ENCODE measurements around the gene UST.
"Not testable (repeated sequence)": the region's sequence is repeated elsewhere in the genome, so short reads cannot be mapped to it uniquely, and the experiment has no call there.

Gene UST

DNA sequence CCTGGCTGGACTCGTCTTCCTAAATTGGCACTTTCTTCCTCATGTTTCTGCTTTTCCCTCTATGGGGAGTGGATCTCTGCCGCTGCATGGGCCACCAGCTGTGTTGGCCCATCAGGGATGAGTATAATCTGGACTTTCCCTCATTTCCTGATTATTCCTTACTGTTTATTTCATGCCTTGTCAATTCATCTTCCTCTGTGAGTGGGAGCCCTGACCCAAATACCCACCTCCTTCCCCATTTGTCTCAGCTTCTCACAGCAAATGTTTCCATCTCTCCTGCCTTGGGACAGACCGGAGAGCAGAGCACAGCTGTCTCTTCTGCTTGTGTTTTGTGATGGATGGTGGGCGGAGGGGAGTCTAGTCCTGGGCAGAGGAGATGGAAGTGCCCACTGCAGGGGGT lies 212.7 kb downstream of the UST start:
- DNase-seq = no peak

DNA sequence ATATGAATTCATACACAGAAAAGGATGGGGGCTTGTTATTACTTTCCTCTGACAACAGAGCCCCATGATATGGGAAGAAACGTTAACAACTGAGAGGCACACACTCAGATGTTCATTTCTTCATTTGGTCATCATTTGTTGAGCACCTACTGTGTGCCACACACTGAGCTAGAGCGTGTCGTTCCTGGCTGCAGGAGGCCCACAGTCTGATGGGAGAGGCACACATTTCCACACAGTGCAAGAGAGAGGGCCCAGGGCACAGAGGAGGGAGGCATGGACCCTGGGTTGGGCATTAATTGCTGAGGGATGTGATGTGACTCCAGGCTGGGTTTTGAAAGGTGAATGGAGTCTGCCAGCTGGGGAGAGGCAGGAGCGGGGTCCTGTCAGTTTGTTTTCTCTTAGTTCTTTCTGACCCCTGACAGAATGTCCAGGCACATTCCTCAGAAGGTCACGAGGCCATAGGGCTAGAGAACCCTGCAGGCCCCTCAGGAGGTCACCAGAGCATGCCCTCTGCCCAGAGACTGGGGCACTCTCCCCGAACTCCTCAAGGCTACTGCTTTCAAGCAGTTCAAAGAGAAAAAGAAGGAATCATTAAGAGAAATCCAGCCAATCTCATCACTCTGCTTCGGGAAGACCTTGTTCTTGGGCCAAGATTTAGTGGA lies 216.2 kb downstream of the UST start:
- DNase-seq = no peak

DNA sequence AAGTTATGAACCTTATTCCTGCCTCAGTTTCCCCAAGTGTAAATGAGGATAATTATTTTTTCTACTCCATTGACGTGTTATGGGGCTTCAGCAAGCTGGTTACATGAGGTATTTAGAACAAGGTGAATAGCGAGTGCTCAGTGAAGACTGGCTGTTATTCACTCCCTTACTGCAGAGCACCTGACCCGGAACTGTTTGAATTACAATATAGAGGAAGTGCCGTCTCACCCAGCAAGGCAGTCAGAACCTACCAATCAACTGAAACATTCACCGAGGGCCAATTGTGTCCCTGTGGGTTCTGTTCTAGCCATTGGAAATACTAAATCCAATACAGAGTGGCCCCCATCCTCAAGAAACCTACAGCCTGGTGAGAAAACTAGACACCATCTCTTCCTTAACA lies 216.9 kb downstream of the UST start:
- no peak for DNase-seq

DNA sequence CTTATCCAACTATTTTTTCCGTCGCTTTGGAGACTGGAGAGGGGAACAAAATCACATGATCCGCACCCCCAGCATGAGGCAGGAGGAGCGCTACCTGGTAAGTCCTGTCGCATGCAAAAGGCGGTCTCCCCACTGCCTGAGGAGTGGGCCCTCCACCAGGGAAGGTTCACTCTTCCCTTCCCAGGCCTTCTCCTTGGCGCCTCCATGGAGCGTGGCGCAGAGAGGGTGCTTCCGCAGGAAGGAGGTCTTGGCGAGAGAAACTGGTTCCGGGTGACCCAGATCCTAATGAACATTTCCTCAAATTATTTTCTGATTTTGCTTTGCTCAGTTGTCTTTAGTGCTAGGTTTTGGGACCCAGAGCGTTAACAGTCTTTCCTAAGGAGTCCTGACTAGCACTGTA lies 217.6 kb downstream of the UST start:
- no peak for DNase-seq

DNA sequence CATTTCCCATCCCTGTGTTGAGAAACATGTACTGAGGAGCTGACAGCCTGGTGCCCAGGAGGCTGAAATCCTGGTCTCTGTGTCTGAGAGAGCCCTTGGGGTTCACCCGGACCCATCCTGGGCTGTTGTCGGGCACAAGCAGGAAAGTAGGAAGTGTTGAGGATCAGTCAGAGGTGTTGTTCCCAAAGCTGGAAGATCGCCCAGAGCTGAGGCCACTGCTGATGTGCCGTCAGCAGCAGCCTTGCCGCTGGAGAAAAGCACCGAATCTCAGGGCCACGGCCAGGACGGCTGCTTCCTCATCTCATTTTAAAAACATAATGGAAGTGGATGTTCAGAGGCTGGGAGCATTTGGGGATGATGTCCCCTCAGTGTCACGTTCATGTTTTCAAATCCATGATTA lies 218.5 kb downstream of the UST start:
- DNase-seq = no peak

DNA sequence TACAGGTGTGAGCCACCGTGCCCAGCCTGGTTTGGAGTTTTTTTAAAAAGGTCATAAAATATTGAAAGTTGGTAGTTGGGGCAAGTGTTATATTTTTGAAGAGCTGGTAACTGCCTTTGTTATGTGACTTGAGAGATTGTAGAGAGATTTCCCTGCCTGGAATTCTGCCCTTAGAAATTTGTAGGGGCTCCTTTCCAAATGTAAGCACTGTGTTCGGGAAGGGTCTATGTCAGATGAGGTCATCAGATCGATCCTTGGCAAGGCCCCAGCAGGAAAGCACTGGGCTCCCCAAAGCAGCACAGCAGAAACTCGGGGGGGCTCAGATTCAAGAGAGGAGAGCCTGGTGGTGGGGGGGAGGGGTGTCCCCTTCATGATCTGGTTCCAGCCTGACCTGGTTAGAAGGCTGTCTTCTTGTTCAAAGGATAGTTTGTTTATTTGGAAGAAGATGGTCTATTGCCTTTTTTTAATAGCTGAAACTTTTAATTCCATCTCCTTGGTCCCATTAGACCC lies 220.2 kb downstream of the UST start:
- DNase-seq = no peak

DNA sequence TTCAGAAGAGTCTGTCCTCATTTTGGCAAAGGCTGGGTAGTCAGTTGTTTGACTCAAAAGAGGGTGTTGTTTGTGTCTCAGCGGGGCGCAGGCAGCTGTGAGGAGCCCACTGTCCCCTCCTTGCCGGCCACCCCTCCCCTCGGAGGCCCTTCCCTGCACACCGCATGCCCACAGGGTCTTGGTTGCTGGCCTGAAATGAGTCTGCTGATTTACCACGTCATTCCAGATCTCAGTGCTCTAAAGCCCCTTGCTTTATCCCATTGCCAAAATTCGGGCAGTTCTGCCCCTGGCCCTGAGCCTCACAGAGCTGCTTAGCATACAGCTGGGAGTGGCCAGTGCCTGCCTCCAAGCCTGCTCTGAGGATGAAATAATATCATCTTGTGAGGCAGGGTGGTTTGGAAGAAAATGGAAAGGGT lies 220.7 kb downstream of the UST start:
- no peak for DNase-seq

DNA sequence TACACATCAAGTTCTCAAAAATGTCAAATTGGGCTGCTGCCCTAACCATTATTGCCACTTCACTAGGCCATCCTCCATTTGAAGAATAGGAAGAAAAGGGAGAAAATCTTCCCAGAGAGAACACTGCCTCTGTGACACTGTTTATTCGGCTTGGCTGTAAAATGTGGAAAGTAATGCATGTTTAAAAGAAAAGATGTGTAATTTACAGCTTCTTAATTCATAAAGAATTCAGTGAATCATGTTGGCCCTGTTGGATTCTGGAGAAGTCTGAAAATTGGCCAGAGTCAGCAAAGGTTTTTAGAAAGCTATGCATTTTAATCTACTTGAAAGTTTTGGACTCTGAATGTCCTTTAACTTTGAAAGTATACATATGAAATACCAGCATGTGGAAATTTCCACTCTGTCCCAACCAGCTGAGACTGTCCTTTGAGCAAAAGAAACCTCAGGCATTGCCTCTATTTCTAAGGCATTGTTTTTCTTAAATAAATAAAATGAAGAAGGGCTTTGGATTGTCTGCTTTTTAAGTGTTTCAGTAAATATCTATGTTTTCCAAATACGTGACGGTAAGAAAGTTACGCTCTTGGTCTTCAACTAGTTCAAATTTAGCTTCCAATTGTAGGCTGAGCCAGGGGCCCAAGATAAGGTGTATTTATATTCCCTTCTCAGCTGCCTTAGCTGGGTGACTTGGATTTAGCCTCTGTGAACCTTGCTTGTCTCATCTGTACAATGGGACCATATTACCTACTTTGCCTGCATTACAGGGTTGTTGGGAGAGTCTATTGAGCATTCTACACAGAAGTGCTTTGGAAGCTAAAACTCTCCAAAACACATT lies 222.2 kb downstream of the UST start:
- no peak for DNase-seq

DNA sequence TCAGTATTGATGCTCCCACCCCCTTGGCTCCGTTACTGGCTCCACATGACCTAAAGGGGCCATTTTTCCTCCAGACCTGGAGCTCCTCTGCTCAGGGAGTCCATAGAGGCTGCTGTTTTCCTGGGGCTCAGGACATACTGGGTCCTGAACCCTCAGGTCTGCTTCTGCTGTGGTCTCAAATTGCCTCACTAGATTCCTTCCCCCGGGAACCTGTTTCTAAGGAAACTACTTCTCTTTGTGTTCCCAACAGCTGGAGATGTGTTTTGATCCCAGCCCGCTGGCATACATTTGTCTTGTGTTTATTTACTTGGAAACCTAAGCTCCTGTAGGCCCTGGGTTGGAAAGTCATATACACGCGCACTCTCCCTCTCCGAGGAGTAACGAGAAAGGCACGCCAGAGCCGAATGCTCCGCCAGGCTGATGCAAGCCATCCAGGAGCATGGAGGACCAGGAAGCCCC lies 222.8 kb downstream of the UST start:
- no peak for DNase-seq

DNA sequence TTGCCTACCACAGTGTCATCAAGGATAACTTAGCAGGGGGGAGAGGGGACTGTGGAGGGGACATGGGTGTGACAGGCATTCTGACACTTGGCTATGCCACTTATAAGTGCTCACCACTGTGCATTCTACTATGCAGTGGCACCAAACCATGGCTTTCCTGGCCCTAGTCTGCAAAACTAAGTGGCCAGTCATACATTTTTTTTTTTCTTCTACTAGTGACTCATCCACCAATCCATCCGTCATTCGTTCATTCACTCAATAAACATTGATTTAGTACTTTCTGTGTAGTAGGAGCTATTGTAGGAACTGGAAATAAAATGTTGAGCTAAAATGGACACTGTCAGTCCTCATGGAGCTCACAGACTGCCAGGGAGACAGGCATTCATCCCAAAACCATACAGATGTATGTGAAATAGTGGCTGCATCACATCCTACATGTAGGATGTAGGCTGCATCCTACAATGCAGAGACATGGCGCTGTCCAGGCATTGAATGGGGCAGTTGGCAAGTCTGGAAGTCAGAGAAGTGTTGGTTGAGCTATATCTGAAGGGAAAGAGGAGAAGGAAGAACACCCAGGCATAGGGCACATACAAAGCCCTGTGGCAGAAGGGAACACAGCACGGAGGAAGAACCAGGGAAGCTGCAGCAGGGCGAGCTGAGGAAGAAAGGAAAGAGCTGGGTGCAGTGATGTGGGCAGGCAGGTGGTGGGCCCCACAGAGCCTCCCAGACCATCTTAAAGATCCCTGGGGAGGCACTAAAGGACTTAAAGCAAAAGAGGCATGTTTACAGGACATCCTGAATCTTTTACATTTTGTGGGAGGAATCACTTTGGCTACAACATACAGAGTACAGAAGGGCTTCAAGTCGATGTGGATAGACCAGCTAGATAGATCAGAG lies 224.4 kb downstream of the UST start:
- no peak for DNase-seq

DNA sequence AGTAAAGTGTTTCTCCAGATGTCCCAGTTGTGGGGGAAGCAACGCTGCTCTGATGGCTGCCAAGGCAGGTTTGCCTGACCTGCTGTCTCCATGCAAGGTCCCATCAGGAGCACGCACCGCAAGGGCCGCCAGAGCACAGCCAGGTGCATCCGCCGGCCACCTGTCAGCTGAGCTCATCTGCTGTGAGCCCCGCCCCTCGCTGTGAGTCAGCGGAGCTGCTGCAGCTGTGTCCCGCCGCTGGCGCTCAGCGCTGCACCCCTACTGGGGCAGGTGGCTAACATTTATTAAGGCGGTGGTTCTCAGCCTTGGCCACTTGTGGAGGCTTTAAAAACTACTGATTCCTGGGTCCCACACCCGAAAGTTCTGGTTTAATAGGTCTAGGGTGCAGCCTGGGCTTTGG lies 225.7 kb downstream of the UST start:
- DNase-seq = peak; percentile 51

DNA sequence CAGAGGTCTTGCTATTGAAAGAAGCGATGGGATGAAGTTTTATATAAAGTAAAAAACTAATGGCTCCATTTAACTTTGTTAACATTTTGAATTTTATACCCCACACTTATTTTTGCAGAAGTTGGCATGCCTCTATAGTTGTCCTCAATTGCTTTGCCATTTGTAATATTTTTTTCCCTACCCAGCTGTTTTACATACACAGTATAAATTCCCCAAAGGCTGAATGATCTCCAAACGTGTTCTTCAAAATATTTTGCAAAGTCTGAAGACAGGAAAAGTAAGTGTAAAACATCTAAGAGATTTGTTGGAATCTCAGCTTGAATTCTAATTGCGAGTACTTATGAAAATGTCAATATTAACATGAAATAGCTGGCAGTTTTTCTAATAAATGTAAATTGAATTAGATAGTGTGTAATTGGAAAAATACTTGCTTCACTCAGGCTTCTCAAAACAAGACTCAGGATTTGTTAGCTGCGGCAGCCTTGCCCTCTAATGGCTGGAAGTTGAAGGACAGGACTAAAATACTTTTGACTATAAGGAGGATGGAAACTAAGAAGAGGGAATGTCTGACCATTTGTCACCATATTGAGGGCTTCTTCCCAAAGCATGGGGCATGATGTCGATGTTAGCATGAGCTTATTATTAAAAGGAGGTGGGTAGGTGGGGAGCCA lies 226.8 kb downstream of the UST start:
- DNase-seq = no peak

DNA sequence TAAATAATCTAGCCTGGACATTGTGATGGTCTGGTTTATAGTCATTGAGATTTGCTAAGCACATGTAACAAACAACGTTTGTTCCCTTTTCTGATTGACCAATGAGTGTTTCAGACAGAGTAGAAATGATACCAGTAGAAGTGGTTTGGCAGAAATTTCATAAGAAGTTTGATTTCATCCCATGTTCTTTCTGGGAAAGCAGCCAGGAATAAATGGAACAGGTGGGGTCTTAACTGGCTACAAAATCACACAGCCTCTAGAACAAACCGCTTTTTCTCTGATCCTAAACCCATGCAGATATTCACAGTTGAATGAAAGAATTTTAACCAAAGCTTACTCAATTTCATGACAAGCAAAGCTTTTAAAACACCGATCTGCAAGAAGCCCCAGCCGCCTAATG lies 227.5 kb downstream of the UST start:
- DNase-seq = no peak

DNA sequence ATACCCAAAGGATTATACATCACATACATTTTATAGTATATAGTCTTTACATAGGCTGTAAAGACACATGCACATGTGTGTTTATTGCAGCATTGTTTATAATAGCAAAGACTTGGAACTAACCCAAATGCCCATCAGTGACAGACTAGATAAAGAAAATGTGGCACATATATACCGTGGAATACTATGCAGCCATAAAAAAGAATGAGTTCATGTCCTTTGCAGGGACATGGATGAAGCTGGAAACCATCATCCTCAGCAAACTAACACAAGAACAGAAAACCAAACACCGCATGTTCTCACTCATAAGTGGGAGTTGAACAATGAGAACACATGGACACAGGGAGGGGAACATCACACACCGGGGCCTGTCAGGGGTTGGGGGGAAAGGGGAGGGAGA lies 231.5 kb downstream of the UST start:
- DNase-seq = not testable (repeated sequence)

DNA sequence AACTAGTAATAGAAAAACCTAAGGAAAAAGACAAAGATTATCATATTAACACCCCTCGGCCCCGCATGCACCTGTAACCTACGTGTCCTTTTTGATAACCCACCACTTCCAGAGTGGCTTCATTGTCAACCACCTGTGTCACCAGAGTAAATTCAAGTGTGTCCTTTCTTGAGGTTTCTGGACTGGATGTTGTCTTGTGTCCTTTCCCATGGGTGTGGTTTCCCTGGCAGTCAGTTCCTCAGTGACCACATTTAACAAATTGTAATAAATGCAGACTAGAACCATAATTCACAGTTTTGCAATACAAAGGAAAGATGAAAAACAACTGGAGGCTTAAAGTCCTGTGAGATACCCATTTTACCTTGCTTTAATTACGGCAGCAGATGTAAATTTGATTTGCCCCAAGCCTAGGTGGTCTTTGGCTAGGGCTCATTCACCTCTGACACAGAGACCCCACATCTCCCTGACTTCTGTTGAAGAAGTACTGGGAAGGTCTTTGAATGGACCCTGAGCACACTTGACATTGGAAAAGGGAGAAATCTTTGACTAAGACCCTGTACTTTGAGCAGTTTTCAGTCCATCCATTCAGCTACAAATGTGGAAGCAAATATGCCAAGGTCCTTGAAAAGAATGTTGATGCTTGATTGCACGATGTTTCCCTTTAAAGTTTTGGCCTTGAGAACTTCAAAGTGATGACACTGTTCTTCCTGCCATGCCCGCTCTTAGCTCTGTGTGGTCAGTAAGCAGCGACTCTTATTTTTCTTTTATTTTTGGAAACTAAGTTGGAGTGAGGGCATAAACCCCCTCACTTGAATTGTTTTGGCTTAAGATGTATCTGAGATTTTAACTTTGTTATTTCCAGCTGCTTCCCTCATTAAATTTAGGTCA lies 232.4 kb downstream of the UST start:
- DNase-seq = no peak

DNA sequence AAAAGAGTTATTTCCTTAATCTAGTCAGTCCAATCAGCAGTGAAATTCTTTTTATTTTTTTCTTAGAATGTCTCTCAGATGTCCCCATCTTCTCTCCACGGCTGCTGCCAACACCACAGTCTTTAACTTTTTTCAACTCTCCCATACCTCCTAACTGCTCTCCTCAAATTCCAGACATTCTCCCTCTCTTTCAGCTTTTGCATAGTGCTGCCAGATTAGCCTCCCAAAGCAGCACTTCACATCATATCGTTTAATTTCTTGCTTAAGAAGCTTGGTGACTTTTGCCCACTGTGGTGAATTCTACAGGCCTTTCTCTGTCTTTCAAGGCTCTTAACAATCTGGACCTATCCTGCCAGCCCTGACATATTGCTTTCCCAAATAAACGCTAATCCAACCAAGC lies 233.4 kb downstream of the UST start:
- no peak for DNase-seq

DNA sequence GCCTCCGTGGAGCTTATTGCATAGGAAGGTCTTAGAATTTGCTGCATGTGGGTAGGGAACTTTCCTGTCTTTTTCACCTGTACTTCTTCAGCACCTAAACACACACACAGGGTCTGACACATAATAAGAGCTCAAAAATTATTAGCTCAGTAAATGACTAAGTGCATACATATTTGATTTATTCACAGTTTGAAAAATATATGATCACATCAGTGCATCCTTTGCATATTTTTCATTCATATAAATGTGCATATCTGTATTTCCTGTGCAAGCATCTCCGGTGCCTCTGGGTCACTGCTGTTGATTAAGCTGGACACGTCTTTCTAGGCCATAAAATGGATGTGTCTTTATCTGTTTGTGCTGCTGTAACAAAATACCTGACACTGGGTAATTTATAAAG lies 234.7 kb downstream of the UST start:
- no peak for DNase-seq

DNA sequence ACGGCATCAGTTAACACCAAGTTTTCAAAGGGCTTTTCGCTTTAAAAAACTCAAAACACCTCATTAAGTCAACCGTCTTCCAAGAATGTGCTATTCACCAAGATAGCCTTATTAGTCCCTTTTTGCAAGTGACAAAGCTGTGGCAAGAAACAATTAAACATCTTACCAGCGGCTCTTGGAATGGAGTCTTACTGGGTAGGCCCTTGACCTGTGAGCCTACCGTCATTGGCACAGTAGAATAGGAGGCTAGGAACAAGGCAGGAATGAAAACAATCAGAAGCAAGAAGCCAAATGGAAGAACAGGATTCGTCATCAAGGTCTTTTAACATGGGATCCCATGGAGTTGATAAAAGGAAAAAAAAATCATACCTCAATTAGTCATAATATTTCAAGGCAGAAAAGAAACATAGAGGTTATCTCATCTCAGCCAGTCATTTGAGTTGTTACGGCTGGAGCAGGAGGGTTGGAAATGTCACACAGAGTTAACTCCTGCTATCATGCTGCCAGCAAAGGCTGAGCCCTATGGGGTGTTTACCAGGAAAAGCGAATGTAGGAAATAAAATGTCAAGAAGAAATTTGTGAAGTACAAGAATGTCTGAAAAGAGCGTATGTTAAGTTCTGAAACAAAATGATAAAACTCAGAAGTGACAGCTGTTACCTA lies 236.4 kb downstream of the UST start:
- DNase-seq = no peak

DNA sequence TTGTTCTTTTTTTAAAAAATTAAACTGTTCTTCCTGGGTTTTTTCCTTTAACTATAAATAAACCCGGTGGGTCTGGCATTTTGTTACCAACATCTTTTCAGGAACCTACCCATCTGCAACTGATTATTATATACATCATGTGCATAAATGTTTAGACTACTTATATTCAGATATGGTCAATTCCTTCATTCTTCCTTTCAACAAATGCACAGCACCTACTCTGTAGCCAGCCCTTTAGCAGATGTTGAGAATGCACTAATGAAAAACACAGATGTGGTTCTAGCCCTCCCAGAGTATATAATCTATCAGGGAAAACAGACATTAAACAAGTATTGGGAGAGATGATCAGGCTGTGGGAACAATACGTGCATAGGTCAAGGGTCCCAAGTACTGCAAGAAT lies 237.1 kb downstream of the UST start:
- DNase-seq = no peak

DNA sequence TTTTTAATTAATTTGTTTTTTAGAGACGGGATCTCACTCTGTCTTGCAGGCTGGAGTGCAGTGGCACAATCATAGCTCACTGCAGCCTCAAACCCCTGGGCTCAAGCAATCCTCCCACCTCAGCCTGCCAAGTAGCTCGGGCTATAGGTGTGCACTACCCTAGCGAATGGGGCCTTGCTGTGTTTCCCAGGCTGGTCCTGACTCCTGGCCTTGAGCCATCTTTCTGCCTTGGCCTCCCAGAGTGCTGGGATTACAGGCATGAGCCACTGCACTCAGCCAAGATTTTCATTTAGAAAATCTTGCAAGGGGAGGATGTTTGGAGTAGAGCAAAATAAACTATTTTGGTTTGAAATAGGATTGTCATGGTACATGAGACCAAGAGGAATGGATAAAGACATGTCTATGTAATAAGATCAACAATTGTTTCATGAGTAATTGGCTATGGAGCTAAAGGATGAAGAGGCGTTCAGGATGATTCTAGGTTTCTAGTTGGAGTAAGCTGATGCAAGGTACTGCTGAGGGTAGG lies 237.8 kb downstream of the UST start:
- no peak for DNase-seq

DNA sequence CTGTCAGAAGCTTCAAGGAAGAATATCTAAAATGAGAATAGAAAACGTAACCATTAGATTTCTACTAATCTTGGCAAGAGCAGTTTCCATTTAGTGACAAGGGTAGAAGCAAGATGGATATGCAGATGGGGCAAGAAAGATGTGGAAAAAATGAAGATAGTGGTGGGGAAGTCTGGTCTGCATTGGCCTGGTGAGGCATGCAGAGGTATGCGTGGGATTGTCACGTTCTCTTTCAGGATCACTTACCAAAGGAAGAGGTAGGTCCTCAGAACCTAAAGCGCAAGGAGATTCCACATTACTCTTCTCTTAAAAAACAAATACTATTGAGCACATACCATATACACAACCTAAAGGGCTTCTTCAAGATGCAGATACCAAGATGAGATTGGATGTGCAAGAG lies 238.7 kb downstream of the UST start:
- no peak for DNase-seq

All from SHP77 treated with DMSO at 0.1 percent for 48 hours (cell line).